Measurements from ENCODE around the gene PCID2.

PCID2 gene

DNA sequence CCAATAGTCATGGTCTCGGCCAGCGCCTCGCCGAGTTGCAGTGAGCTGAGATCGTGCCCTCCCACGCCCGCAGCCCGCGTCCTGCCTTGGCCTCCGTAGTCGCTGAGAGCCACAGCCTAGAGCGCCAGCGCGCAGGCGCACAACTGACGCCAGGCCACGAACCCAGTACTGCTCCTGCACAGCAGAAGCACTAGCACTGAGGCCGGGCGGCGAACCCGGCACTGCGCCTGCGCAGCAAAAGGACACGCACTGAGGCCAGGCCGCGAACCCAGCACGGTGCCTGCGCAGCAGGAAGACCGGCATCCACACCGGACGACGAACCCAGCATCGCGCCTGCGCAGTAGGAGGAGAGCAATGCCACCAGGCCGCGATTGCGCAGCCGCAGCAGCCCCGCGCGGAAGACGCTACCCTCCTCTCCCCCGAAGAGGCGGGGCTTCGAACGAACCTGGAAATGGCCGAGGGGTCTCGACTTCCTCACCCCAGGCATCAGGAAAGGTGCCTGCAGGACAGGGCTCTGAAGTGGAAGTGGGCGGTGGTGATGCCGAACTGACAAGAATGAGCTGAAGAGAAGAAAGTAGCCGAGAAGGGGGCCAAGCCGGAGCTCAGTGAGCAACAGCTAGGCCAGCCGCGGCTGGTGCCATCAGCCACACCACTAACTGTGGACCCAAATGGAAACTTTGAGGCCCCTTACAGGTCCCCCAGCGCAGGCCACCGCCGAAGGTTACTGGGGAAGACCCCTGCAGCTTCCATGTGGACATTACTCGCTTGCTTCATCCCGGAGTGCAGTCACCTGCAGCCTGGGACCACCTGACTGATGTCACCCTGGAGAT is 78.3 kb downstream of the PCID2 start:
- no peaks in the 10 kb centered on the region for H3K4me1 ChIP-seq
- no peak overlapping the region for H3K4me3 ChIP-seq (ENCODE audit: low read depth, low read length)
- no peaks in the 10 kb centered on the region for H3K9me3 ChIP-seq
- no peaks in the 10 kb centered on the region for H3K36me3 ChIP-seq
- TF ChIP-seq CTCF (IDR thresholded peaks at IDR 0.05; ENCODE audit: low read depth, low read length) = no peak
- no peak for DNase-seq
- H3K27me3 ChIP-seq = 0 out of 2 replicates have a peak, but pooled peaks cover 7% of the 10 kb centered on the region

GRCh38 chr13:113129480-113129879 is 79.0 kb downstream of the PCID2 start:
- Histone ChIP-seq H3K4me3 (ENCODE audit: low read depth, low read length) (no peak overlapping the region), H3K9me3 (no peaks in the 10 kb centered on the region), H3K4me1 (no peaks in the 10 kb centered on the region), H3K27me3 (0 out of 2 replicates have a peak, but pooled peaks cover 7% of the 10 kb centered on the region), H3K36me3 (no peaks in the 10 kb centered on the region)
- no peak for DNase-seq
- no peak for TF ChIP-seq CTCF (IDR thresholded peaks at IDR 0.05; ENCODE audit: low read depth, low read length)

All from BE2C (cell line).